ENCODE results near the gene MPIG6B. TPM values are rescaled to one million over a fixed set of nuclear protein-coding genes. Genes with fewer than 3 reads are reported as not detected.

MPIG6B gene
- total RNA-seq, 1 donor from 2014 or later, result not detected

DNA sequence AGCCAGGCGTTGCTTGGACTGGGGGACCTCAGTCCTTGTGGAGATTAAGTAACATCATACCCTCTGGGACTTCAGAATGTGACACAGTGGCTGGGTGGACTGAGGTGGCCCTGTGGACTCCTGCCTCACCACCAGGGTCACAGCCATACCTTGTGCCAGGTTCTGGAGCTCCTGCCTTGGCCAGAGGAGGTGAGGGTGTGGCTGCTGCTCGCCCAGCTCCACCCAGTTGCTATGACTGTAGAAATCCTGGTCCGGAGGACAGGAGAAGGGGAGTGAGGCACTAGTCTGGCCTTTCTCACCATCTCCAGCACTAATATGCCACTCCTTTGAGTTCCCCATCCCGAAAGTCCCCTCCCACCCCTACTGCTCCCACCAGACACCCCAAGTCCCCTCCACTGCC lies 52.0 kb downstream of the MPIG6B start:
- Mint-ChIP-seq H3K27ac (ENCODE audit: unreplicated experiment) (no peak overlapping the region), H3K9me3 (ENCODE audit: unreplicated experiment) (no peaks in the 10 kb centered on the region), H3K36me3 (ENCODE audit: unreplicated experiment) (no peaks in the 10 kb centered on the region), H3K27me3 (ENCODE audit: unreplicated experiment) (no peaks in the 10 kb centered on the region), H3K4me1 (ENCODE audit: unreplicated experiment) (peaks cover 9% of the 10 kb centered on the region), H3K4me3 (ENCODE audit: unreplicated experiment) (no peak overlapping the region)
- TF ChIP-seq, protein P1, sequence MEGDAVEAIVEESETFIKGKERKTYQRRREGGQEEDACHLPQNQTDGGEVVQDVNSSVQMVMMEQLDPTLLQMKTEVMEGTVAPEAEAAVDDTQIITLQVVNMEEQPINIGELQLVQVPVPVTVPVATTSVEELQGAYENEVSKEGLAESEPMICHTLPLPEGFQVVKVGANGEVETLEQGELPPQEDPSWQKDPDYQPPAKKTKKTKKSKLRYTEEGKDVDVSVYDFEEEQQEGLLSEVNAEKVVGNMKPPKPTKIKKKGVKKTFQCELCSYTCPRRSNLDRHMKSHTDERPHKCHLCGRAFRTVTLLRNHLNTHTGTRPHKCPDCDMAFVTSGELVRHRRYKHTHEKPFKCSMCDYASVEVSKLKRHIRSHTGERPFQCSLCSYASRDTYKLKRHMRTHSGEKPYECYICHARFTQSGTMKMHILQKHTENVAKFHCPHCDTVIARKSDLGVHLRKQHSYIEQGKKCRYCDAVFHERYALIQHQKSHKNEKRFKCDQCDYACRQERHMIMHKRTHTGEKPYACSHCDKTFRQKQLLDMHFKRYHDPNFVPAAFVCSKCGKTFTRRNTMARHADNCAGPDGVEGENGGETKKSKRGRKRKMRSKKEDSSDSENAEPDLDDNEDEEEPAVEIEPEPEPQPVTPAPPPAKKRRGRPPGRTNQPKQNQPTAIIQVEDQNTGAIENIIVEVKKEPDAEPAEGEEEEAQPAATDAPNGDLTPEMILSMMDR (IDR thresholded peaks at IDR 0.05), result no peak
- no peak for DNase-seq (ENCODE audit: extremely low spot score, unreplicated experiment)

DNA sequence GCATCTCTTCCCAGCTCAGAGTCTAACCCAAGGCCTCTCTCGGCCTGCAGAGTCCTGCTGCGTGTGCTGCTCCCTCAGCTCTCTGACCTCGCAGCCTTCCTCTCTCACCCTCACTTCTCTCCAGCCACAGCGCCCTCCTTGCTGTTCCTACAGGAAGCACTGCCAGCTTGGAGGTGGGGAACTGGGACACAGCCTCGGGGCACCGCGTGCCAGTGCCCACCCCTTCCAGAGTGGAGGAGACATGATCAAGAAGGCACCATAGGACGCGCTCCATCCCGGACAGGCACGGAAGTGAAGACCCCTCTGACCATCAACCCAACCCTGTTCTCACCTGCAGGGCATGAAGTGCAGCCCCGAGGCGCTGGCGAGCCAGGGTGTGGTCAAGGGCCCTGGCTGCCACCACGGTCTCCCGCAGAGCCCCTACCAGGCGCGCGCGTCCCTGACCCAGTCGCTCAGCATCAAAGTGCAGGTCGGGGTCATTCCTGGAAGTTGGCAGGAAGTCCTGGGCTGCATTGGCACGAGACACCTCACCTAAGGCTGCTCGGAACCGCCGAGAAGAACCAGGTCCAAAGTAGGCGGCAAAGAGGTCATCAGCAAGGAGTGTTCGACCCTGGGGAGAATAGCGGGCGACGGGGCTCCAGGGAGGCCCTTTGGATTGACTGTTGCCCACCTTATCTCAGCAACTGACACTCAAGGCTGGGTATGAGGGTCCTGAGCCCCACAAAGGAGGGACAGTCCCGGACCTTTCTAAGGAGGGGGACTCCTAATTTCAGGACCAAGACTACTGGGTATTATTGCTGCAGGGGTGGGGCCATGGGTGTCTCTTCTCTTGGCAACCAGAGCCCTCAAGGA lies 52.7 kb downstream of the MPIG6B start:
- H3K36me3 Mint-ChIP-seq (ENCODE audit: unreplicated experiment), result peaks cover 2% of the 10 kb centered on the region
- H3K27ac Mint-ChIP-seq (ENCODE audit: unreplicated experiment), result no peak overlapping the region
- TF ChIP-seq, protein P1 (IDR thresholded peaks at IDR 0.05), result no peak
- H3K9me3 Mint-ChIP-seq (ENCODE audit: unreplicated experiment), result no peaks in the 10 kb centered on the region
- H3K4me1 Mint-ChIP-seq (ENCODE audit: unreplicated experiment), result peaks cover 9% of the 10 kb centered on the region
- DNase-seq (ENCODE audit: extremely low spot score, unreplicated experiment), result no peak
- no peak overlapping the region for H3K4me3 Mint-ChIP-seq (ENCODE audit: unreplicated experiment)
- H3K27me3 Mint-ChIP-seq (ENCODE audit: unreplicated experiment), result no peaks in the 10 kb centered on the region

Small RNAs within 50 kb of the gene (microRNA-seq; reads per million reads assigned to microRNA genes)
- gene MIR4646 (ENCODE audit: unreplicated experiment), result not detected

Other genes with a start within 250 kb of the MPIG6B start
- 12.1 and 13.8 TPM in 2 replicates for gene MICB, start 225.2 kb upstream of the MPIG6B start, total RNA-seq
- not detected in 2 replicates for gene MCCD1, start 194.4 kb upstream of the MPIG6B start, total RNA-seq
- 315 and 331 TPM in 2 replicates for gene DDX39B, start 181.4 kb upstream of the MPIG6B start, total RNA-seq
- gene ATP6V1G2, start 176.8 kb upstream of the MPIG6B start, total RNA-seq, result 8.8 and 9.0 TPM in 2 replicates
- gene NFKBIL1, start 175.8 kb upstream of the MPIG6B start, total RNA-seq, result 28.7 and 33.2 TPM in 2 replicates
- not detected in 2 replicates for gene LTA, start 151.1 kb upstream of the MPIG6B start, total RNA-seq
- not detected in 2 replicates for gene TNF, start 147.8 kb upstream of the MPIG6B start, total RNA-seq
- not detected in 2 replicates for gene LTB, start 140.9 kb upstream of the MPIG6B start, total RNA-seq
- gene LST1, start 137.1 kb upstream of the MPIG6B start, total RNA-seq, result not detected in 2 replicates
- not detected in 2 replicates for gene NCR3, start 130.4 kb upstream of the MPIG6B start, total RNA-seq
- not detected in 2 replicates for gene AIF1, start 108.1 kb upstream of the MPIG6B start, total RNA-seq
- gene PRRC2A, start 102.7 kb upstream of the MPIG6B start, total RNA-seq, result 189 and 205 TPM in 2 replicates
- 382 and 386 TPM in 2 replicates for gene BAG6, start 70.7 kb upstream of the MPIG6B start, total RNA-seq
- gene APOM, start 67.5 kb upstream of the MPIG6B start, total RNA-seq, result 2.2 and 4.0 TPM in 2 replicates
- gene C6orf47, start 62.6 kb upstream of the MPIG6B start, total RNA-seq, result 21.5 and 23.0 TPM in 2 replicates
- 17.0 and 18.7 TPM in 2 replicates for gene GPANK1, start 58.4 kb upstream of the MPIG6B start, total RNA-seq
- 142 and 163 TPM in 2 replicates for gene CSNK2B, start 57.3 kb upstream of the MPIG6B start, total RNA-seq
- 14.0 and 17.6 TPM in 2 replicates for gene LY6G5B, start 53.4 kb upstream of the MPIG6B start, total RNA-seq
- gene LY6G5C, start 42.3 kb upstream of the MPIG6B start, total RNA-seq, result 3.9 and 5.0 TPM in 2 replicates
- 46.6 and 50.5 TPM in 2 replicates for gene ABHD16A, start 20.0 kb upstream of the MPIG6B start, total RNA-seq
- not detected in 2 replicates for gene LY6G6F, start 16.5 kb upstream of the MPIG6B start, total RNA-seq
- not detected in 2 replicates for gene LY6G6D, start 8.0 kb upstream of the MPIG6B start, total RNA-seq
- gene LY6G6C, start 1.6 kb upstream of the MPIG6B start, total RNA-seq, result not detected in 2 replicates
- 91.4 and 96.3 TPM in 2 replicates for gene DDAH2, start 5.9 kb downstream of the MPIG6B start, total RNA-seq
- 230 and 242 TPM in 2 replicates for gene CLIC1, start 13.2 kb downstream of the MPIG6B start, total RNA-seq
- 18.4 and 20.9 TPM in 2 replicates for gene MSH5, start 16.6 kb downstream of the MPIG6B start, total RNA-seq
- gene SAPCD1, start 39.3 kb downstream of the MPIG6B start, total RNA-seq, result 2.5 and 3.4 TPM in 2 replicates
- 0.50 and 0.94 TPM in 2 replicates for gene VWA7, start 54.0 kb downstream of the MPIG6B start, total RNA-seq
- 73.0 and 73.4 TPM in 2 replicates for gene VARS1, start 72.4 kb downstream of the MPIG6B start, total RNA-seq
- gene LSM2, start 83.6 kb downstream of the MPIG6B start, total RNA-seq, result 50.6 and 54.3 TPM in 2 replicates
- 1.1 and 1.7 TPM in 2 replicates for gene HSPA1L, start 91.9 kb downstream of the MPIG6B start, total RNA-seq
- gene HSPA1A, start 92.2 kb downstream of the MPIG6B start, total RNA-seq, result 19.7 and 24.8 TPM in 2 replicates
- gene HSPA1B, start 104.4 kb downstream of the MPIG6B start, total RNA-seq, result 65.5 and 65.8 TPM in 2 replicates
- 74.8 and 83.6 TPM in 2 replicates for gene NEU1, start 139.4 kb downstream of the MPIG6B start, total RNA-seq
- gene SLC44A4, start 155.6 kb downstream of the MPIG6B start, total RNA-seq, result not detected in 2 replicates
- gene EHMT2, start 174.3 kb downstream of the MPIG6B start, total RNA-seq, result 62.4 and 66.7 TPM in 2 replicates
- 8.3 and 8.8 TPM in 2 replicates for gene ZBTB12, start 178.7 kb downstream of the MPIG6B start, total RNA-seq
- gene C2, start 204.3 kb downstream of the MPIG6B start, total RNA-seq, result 2.3 and 2.4 TPM in 2 replicates
- 4.2 and 6.9 TPM in 2 replicates for gene CFB, start 222.7 kb downstream of the MPIG6B start, total RNA-seq
- 59.3 and 66.8 TPM in 2 replicates for gene NELFE, start 235.6 kb downstream of the MPIG6B start, total RNA-seq
- 69.3 and 84.3 TPM in 2 replicates for gene SKIC2, start 235.8 kb downstream of the MPIG6B start, total RNA-seq
- 28.6 and 30.8 TPM in 2 replicates for gene DXO, start 248.8 kb downstream of the MPIG6B start, total RNA-seq

Data from osteocyte (in vitro differentiated cells).